SK-N-DZ (cell line): ENCODE data around the gene SOX18.
A peak's percentile ranks its signal among the peaks of the same experiment; 100 is the strongest.

Source experiments
- DNase-seq: peaks from one replicate; pipeline ENCODE4 v3.0.0-alpha.2; 2015; ENCODE audit warnings: low spot score

Gene SOX18

DNA sequence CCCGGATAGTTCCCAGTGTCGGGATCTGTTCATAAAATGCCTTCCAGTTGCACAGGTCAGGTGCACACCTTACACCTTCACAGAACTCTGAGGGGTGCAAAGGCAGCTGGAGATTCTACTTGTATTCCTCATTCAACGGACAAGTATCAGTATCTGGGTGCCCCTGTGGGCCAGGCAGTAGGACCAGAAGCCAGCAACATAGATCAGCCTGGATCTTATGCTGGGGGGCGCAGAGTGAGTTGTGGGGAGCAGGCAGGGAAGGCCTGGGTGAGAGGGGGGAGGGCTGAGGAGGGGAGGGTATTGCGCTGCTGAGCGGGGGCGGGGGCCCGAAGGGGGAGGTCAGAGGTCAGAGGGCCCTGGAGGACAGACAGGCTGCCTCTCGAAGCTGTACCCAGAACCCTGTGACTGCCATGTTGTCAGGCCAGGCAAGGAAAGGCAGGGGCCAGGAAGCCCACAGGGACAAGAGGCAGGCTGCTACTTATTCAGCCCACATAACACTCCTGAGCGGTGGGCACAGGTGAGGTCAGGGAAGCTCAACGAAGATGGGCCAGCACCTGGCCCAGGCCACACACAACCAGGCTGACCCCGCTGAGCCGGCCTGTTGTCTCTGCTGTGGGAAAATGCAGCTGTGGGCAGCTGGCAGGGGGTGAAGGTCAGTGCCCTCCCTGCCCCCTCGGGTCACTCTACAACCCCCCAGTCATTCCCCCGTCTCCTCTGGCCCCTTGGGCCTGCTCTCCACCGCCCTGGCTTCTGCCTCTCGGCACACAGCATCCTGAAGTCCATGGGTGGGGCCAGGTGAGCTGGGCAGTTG is 31.6 kb upstream of the SOX18 start:
- DNase-seq: no peak

DNA sequence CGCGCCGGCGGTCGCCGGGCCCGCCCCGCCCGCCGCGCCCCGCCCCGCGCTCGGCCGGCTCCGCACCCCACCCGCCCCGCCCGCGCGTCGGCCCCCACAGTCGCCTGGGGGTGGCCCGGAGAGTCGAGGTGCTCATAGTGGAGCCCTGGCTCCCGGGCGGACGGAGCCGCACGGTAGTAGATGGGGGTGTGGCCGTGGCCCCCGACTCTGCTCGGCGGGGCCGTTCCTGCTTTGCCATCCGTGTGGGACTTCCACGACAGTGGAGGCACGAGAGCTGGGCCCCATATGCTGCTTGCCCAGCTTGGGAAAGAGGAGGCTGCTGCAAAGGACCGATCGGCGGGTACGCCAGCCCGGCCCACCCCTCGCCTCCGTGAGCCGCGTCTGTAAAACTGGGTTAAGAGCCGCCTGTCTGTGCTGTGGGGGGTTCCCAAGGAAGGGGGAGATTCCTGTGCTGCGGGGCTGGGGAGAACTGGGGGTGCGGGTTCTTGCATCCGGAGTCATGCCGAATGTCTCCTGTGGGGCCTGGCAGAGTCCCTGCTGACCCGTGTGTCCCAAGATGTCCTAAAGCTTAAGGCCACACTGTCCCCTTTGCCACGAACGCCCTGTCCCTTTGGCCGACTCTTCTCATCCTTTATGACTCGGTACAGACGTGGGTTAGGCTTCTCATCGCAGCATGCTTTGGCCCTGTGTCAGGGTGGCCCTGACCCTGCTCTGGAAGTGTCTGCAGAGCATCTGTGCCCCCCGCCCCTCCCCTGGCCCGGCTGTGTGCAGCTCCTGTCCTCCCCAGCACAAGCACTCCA is 30.8 kb upstream of the SOX18 start, which contains the start of gene OPRL1:
Gene OPRL1 (plus strand): TSS at position 70 of the 800 bp plus-strand sequence. CDS start 12,639 bp downstream, outside the sequence.
- no peak for DNase-seq

DNA sequence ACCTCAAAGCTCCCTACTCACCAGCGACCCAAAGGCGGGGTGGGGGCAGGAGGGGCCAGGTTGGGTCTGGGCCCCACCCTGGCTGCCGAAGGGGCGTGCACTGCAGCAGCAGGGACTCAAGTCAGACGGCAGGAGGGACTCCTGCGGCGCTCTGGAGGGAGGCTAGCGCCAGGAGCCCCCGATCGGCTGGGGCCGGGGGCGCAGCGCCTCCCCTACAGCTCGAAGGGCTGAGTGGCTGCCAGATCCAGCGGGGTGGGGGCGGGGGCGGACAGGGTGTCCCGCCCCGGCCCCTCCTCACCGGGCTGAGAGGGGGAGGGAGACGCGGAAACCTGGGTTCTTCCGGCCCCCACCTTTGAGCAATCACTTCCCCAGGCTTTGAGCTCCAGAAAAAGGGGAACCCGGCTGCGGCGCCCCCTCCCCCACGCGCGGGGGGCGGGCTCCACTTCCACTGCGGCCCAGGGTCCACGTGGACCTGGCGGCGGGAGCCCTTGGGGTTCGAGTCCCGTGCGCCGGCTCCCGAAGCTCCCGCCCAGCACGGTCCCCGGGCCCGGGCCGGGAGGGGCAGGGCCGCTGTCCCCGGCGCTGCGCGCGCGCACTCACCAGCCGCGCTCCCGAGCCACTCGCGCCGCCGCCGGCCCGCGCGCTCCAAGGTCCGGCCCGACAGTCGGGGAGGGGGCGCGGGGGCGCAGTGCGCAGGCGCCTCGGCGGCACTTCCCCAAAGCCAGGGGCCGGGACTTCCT is 30.0 kb upstream of the SOX18 start, which contains the start of gene RGS19:
Gene RGS19 (minus strand): TSS at position 246 of the 740 bp plus-strand sequence. CDS start 2,632 bp downstream, outside the sequence.
- peak; percentile 73 for DNase-seq

DNA sequence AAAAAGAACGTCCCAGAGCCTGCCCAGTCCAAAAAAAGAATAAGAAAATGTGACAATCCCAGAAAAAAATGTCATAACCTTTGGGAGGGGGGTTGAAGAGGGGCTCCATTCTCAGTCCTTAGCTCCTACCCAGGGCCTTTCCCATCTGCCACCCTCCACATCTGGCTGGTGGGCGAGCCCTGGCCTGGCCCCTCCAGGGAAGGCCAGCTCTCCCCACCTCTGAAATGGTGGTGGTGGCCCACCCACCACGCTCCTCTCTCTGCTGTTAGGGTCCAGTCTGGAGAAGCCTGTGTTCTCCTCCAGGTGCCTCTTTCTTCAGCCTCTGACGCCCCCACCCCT is 29.5 kb upstream of the SOX18 start:
- DNase-seq: no peak

DNA sequence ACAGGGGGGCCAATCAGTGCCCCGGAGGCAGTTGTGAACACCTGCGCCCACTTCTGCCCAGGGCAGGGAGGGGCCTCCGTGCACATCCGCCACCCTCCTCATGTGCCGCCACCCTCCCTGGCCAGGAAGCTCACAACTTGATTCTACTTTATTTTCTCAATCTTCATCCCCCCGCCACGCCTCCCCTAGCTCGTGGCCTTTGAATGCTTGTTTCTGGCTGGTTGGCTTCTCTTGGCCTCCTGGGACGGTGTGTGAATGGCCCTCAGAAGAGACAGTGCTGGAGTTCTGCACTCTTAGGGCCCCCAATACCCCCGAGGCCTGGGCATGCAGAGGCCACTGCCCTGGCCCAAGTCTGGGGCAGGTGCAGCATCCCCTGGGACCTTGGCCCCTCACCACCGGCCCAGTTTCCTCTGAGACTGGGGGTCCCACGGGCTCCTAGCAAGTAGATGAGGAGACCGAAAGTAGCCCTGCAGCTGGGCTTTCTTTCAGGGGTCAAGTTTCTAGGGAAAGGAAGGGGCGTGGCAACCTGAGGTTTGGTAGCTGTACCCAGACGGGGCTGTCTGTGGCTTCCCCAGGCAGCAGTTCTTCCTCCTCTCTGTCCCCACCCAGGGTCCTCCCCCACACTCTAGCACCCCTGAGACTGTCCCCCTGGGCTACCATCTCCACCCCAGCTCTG is 28.6 kb upstream of the SOX18 start:
- no peak for DNase-seq

DNA sequence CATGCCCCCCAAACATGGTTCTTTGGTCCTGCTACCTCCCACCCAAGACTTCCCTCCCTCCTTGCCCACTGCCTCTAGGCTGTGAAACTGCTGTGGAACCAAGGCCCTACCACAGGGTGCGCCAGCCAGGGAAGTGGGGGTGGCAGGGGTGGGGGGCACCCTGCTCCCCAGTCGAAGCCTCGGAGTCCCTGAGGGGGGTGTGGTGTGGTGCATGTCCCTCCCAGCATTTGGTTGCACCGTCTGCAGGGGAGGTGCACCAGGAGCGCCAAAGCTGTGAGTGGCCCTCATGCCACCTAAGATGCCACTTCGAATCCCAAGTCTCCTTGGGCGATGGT is 28.1 kb upstream of the SOX18 start:
- DNase-seq: no peak

DNA sequence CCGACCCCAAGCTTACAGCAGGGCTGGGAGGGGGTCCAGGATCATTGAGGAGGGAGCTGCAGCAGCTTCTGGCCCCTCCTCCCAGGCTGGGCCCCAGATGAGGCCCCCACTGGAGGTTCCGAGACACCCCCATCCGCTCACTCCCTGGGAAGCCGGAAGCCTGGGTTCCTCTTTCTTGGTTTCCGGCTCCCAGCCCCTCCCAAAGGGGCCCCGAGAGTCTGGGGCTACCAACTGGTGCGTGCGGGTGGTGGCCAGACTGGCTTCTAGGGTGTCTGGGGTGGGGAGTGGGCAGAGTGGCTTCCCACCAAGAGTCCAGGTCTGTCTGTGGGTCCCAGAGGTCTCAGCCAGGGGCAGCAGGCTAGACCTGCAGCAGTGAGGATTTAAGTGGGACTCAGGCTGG is 27.7 kb upstream of the SOX18 start:
- no peak for DNase-seq

DNA sequence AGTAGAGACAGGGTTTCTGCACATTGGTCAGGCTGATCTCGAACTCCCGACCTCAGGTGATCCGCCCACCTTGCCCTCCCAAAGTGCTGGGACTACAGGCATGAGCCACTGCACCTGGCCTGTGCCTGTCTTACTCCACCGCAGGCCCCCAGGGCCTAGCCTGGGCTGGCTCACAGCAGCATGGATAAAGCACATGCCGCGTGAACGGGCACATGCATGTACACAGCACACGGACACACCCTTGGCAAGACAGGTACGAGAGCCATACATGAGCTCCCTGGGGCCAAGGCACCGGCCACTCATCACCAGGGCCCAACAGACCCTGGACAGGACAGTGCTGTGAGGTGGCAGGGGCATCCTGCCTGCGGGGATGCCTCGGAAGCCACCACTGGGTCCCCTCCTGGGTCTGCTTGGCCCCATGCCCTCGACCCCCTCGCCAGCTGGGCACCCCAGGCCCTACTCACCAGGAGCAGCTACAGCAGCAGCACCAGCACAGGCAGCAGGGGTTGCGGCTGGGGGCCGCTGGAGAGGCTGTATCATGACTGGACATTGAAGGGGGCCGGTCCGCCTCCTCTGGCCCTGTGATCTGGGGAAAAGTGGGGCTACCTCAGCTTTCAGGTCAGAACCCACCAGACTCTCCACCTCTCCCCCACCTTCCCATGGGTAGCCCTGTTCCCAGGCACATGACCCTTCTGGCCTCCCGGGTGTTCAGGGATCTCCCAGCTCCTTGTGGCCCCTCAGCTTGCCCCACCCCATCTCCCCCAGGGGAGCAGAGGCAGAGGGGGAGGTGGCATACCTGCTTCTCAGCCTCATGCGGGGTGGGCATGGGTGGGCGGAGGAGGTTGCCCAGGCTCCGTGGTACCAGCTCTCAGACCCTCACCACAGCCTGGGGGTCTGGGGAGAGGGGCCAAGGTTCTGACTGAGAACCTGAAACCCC is 26.9 kb upstream of the SOX18 start:
- no peak for DNase-seq

DNA sequence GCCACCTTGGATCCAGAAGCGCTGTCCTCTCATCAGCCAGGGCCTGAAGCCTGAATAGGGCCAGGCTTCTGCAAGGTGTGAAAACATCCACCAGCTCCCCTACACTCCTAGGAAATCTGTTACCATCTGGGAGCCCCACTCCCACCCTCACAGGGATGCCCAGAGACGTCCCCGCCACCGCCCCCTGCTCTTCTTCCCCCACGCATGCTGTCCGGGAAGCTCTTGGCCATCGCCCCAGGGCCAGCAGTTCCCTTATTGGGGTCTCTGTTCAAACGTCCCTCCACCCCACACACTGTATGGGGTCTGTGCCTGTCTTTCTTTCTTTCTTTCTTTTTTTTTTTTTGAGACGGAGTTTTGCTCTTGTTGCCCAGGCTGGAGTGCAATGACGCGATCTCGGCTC is 26.1 kb upstream of the SOX18 start:
- no peak for DNase-seq

DNA sequence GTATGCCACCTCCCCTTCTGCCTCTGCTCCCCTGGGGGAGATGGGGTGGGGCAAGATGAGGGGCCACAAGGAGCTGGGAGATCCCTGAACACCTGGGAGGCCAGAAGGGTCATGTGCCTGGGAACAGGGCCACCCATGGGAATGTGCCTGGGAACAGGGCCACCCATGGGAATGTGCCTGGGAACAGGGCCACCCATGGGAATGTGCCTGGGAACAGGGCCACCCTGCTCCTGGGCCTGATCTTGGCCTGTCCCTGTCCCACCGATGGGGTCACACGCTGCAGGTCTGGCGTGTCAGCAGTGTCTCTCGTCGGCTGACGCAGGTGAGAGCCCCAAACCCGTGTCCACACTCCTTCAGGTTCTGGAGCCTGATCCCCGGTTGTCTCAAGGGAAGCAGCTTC is 25.5 kb upstream of the SOX18 start:
- no peak for DNase-seq

DNA sequence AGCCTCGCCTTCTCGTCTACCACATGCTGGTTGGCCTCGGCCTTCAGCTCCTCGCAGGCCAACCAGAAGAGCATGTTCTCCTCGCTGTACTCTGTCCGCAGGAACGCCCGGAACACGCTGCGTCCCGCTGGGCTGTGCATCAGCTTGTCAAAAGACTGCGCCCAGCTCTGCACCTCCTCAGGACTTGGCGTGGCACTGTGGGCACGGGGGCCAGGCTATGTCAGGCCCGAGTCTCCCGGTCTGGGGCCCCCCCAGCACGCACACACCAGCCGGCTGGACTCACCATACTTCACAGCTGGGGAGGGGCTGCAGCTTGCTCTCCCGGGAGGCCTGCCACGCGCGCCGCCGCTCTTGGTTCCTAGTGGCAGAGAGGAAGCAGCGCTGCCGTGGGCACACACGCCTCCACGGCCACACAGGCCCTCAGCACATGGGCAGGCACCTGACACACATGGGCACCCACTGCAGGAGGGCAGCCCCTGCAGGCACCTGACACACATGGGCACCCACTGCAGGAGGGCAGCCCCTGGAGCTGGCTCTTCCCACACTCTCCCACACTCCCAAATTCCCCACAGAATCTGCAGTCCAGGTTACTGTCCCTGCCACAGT is 24.8 kb upstream of the SOX18 start:
- no peak for DNase-seq

DNA sequence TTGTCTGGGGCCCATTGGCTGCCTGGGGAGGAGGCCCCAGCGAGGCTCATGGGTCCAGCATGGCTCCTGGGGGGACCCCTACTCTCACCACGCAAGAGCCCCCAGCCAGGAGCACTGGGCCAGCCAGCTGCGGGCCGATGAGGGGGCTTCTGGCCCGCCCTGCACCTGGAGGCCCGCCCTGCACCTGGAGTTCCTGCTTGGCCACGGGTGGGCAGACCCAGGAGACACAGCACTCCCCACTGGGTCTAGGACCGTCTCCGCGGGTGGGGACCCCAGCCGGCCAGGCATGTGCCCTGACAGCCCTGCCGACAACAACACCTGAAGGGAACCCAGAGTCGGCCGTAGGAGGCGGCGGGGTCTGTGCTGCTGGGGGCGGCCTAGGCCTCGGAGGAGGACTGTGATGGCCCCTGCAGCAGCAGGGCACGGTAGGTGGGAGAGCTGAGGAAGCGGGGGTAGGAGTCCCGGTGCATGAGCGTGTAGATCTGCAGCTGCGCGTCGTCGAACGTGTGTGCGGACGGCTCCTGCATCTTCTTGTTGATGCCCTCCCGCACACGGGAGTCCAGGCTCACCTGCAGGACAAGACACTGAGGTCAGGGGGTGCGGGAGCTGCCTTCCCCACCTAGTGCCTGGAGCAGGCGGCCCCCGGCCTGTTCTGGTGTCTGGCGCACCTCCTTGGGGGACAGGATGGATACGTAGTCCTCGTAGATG is 24.2 kb upstream of the SOX18 start:
- DNase-seq: no peak

DNA sequence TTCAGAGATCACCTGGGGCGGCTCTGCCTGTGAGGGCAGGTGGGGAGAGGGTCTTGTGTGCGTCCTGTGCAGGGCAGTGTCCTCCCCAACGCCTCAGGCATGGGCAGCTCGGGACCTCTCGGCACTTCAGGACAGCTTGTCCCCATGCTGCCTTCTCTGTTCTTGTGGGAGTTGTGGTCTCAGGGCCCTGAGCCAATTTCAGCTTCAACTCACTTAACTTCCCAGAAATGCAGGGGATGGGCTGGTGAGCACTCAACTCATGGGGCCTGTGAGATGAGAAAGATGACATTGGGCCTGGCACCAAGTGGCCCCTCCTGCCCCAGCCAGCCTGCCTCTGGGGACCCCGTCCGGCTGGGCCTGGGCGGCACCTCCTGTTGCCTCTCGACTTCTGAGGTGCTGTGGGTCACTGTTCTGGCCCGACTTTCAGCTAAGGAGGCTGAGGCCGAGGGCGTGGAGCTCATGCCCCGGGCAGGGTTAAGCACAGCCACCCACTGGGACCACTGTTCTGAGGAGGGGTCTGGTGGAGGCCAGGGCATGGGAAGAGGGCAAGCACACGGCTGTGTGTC is 23.1 kb upstream of the SOX18 start:
- no peak for DNase-seq

DNA sequence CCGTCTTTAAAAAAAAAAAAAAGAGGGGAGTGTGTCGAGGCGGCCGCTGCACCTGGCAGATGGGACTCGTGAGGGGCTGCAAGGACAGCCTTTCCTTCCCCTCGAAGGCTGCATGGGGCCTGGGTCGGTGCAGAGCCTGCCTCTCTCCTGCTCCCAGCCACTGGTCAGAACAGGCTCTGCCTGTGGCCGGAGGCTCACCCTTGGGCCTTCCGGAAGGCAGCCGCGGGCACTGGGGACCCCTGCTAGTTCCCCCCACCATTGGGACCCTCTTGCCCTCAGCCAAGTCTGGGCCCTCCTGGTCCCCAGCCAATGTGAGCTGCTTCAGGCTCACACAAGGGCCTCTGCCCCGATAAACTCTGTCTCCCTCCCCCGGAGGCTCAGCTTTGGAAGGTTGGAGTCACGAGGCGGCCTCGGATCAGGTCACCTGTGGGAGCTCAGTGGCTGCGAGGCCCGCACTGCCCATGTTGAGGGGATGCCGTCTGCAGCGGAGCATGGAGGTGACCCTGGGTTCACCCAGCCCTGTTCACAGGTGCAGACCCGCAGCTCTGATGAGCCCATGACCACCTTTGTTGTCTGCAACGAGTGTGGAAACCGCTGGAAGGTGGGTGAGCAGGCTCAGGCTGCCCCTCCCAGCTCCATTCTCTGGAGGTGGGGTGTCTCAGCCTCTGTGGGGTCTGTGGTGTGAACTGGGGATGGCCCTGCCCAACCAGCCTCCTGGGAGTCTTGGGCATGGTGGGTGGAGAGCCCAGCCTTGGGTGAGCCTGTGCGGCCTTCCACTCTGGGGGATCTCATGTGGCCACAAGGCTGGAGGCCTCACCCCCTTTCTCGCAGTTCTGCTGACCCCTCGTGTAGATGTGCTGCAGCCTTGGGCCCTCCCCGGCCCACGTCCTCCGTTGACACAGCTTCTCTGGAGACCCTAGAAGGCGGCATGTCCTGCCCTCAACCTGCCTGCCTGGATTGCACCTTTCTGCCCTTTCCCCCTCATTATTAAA is 22.2 kb upstream of the SOX18 start:
- DNase-seq: no peak

DNA sequence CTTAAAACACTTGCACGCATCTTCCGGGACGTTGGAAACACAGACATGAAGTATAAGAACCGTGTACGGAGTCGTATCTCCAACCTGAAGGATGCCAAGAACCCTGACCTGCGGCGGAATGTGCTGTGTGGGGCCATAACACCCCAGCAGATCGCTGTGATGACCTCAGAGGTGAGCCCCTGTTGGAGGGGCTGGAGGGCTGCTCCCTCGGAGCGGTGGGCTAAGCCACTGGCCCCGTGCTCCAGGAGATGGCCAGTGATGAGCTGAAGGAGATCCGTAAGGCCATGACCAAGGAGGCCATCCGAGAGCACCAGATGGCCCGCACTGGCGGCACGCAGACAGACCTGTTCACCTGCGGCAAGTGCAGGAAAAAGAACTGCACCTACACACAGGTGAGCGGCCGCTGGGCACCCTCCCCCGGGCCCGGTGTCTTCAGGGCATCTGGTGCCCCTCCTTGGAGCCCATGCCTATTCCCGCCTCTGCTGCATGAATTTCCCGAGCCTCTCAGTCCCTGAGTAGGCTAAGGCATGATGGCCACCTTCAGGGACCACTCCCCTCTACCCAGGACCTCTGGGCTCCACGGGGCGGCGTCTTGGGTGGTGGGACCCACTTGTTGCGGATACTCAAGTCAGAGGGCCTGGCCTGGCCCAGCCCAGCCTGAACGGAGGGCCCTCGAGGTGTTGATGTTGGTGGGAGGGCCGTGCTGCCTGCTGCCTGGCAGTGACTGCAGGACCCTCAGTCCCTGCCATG is 21.0 kb upstream of the SOX18 start:
- DNase-seq: no peak

DNA sequence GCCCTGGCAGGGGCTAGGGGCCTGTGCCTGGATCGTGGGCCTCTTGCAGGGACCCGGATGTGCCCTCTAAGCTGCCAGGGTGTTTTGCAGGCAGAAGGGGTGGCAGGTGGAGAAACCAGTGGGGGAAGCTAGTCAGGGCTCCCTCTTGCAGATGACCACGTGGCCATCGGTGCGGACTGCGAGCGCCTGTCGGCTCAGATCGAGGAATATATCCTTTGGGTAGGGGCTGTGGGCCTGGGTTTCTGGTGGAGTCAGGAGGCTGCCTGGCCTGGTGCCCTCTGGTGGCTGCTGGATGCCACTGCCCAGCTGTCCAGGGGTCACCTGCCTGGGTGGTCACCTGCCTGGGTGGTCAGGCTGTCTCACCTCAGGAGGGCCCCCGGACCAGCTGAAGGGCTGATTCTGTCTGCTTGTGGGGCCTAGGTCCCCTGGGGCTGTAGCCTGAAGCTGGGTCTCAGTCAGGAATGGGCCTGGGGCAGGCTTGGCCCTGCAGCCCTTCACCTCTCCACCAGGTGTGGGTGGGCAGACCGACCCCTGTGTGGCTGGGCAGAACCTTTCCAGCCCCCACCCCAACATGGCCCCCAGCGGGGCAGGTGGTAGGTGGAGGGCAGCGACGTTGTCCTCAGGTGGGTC is 20.3 kb upstream of the SOX18 start:
- DNase-seq: peak; percentile 77

DNA sequence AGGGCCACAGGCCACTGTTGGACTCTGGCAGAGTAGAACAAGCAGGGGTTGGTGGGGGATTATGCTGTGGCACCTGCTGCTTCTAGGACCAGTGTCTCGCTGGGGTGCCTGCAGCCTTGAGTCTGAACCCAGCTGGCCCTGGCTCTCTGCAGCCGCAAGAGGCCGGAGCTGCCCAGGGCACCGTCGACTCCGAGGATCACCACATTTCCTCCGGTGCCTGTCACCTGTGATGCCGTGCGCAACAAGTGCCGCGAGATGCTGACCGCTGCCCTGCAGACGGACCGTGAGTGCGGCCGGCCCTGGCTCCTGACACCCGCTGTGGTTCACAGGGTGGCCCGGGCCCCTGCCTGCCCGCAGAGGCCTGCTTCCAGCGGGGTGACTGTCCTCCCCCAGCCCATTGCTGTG is 19.8 kb upstream of the SOX18 start:
- no peak for DNase-seq
